ENCODE data around the gene DLK1.

Gene DLK1

DNA sequence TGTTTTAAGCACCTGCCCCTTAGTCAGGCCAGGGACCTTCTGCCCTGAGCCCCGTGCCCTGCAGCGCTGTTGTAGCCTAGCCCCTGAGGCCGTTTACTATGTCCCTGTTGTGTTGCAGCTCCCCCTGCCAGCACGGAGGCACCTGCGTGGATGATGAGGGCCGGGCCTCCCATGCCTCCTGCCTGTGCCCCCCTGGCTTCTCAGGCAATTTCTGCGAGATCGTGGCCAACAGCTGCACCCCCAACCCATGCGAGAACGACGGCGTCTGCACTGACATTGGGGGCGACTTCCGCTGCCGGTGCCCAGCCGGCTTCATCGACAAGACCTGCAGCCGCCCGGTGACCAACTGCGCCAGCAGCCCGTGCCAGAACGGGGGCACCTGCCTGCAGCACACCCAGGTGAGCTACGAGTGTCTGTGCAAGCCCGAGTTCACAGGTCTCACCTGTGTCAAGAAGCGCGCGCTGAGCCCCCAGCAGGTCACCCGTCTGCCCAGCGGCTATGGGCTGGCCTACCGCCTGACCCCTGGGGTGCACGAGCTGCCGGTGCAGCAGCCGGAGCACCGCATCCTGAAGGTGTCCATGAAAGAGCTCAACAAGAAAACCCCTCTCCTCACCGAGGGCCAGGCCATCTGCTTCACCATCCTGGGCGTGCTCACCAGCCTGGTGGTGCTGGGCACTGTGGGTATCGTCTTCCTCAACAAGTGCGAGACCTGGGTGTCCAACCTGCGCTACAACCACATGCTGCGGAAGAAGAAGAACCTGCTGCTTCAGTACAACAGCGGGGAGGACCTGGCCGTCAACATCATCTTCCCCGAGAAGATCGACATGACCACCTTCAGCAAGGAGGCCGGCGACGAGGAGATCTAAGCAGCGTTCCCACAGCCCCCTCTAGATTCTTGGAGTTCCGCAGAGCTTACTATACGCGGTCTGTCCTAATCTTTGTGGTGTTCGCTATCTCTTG is 7.6 kb downstream of the DLK1 start:
- DNase-seq = no peak

DNA sequence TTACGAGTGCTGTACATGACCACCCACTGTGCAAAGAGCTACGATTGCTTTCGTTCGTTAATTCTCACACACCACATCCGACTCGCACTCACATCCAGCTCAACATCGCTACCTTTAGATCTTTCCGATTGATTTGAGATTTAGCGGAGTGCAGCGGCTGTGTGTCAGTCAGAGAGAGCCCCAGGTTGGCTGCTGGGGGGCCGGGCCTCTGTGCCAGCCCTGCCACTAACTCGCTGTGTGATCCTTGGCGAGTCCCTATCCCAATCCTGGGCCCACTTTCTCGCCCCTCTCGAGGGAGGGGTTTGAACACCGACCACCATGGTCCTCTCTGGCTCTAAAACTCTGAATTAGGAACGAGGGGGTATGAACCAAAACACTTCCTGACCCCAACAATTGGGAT is 8.6 kb downstream of the DLK1 start:
- no peak for DNase-seq

DNA sequence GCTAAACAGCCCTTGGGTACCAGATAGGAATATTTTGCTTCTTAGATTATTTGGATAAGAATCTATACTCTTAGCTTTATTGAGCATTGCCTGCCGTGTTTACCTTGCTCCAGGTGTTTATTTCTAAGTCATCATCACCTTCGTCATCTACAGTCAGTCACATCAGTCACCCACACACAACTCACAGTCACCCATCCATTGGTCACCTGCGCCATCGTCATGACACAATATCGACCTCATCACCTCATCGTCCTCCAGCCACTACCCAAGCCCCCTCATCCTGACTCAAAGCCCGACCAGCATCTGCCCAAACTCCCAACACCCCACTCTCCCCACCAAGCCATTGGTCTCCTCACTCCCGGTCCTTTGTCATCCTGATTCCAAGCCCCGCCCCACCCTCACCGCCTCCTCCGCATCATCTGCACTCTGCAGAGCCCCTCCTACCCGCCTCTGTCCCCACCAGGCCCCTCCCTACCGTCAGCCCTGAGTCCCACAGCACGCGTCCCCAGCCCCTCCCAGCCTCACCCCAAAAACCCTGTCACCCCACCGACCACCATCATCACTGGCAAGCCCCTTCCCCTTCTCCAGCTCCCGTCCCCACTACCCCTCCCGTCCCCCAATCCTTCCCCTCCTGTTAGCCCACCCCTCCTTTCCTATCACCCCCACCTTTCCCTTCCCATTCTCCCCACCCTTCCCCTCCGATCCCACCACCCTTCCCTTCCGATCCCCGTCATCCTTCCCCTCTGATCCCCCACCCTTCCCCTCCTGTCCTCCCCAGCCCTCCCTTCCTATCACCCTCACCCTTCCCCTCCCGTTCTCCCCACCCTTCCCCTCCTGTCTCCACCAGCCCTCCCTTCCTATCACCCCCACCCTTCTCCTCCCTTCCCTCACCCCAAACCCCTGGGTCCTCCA is 9.8 kb downstream of the DLK1 start:
- DNase-seq = no peak

DNA sequence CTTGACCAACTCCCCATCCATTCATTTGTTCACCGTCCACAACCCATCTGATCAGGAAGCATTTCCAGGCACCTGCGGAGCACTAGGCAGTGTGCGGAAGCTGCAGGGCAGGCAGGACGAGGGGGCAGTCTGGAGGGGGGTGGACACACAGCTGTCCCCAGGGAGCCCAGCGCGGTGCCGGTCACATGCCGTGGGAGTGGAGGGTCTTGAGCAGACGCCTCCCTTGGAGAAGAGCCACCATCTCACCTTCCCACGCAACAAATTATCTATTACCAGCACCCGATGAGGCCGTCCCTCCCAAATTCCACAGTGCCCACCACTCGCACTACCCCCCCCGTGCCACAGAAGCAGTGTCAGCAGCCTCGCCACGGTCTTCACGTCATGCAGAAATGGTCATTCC is 10.8 kb downstream of the DLK1 start:
- no peak for DNase-seq

DNA sequence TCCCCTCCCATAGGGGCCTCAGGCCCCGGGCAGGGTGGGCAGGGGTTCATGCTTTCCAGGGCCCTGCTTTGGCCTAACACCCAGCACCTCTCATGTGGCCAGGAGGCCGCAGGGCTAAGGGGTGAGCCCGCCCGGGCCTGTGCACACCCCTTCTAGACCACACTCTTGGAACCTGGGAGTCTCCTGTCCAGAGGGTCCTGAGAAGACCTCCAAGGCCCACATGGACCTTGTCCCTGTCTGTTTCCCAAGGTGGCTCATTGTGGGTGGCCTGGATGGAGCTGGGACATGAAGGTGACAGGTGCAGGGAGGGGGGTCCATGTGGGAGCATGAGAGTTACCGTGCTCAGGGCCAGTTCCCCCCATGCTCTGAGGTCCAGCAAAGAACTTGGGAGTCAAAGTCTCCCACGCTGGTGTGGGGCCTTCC is 11.6 kb downstream of the DLK1 start:
- no peak for DNase-seq

DNA sequence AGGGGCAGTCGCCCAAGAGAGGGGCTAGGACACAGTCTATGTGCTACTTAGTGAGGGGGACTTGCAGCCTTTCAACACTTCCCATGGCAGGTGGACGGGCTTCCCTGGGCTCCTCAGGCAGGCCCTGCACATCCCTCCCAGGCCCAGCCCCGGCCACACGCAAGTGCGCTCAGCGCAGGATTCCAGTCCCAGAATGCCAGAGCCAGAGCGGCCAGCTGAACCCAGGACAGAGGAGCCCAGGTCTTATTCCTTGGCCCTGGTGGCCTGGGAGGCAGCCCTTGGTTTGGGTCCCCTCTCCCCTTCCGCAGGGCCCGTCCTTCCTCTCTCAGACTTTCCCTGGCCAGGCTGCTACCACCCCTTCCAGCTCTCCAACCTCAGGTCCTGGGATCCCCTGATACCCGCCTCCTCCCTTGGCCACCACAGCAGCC is 12.0 kb downstream of the DLK1 start:
- no peak for DNase-seq

DNA sequence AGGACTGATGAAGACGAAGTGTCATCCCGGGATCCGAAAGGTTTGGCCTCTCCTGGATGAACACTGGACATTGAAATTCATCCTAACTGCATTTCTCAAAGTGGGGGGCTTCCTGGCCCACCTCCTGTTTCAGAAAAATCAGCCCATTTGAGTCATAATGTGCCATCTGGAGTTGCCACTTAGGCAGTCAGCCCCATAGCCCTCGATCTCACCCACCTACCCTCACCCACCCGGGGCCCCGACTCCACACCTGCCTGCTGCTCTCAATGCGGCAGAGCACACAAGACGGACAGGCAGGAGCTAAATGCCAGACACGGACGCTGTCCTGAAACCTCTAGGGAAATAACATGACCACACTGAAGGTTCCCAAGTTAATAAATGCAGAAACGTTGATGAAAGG is 12.6 kb downstream of the DLK1 start:
- DNase-seq = no peak

DNA sequence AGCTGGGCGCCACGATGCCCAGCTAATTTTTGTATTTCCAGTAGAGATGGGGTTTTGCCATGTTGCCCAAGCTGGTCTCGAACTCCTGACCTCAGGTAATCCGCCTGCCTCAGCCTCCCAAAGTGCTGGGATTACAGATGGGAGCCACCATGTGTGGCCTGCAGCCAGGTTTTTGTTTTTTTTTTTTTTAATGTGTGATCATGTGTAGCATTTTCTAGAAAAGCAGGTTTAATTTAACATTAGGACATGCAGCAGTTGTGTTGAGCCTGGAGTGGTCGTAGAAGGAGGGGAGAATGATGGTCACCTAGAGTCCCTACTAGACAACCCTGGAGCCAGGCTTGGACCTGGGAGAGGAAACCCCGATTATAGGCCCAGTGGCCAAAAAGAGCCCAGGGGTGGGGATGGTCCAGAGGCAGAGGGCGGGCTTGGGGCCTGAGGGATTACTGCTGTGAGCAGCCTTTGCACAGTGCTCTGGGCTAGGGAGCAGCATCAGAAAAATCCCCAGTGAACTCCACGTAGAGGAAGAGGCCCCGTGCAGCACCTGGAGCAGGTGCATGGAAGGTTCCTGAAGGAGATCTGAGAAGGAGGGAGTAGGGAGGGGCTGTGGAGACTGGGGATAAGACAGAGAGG is 13.6 kb downstream of the DLK1 start:
- DNase-seq = no peak

DNA sequence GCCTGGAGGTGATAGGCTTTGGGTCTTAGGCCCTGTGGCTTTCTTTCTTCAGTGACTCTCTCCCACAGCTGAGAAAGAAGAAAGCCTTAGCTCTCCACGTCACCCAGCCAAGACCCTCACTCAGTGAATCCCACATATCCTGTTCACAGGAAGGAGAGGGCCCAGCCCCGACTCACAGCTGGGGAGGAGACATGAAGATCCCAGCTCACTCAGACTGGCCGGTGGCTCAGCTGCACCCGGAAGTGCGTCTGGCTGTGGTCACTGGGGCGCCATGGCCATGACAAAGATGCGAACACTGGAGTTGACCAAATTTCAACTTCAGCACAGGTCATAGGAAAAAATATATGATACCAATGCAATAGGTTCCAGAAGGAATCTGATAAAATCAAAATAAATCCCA is 14.2 kb downstream of the DLK1 start:
- DNase-seq = no peak

DNA sequence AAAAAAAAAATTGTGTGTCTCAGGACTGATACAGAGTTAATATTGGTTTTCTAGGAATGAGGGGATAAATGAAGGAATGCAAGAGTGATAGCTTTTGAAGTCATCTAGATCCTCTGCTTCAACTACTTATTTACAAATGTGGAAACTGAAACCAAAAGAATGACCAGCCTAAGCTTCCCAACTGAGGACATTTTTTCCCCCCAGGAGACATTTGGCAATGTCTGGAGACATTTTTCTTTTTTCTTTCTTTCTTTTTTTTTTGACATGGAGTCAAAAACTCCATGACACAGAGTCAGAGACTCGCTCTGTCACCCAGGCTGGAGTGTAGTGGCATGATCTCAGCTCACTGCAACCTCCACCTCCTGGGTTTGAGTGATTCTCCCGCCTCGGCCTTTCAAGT is 15.3 kb downstream of the DLK1 start:
- DNase-seq = no peak

DNA sequence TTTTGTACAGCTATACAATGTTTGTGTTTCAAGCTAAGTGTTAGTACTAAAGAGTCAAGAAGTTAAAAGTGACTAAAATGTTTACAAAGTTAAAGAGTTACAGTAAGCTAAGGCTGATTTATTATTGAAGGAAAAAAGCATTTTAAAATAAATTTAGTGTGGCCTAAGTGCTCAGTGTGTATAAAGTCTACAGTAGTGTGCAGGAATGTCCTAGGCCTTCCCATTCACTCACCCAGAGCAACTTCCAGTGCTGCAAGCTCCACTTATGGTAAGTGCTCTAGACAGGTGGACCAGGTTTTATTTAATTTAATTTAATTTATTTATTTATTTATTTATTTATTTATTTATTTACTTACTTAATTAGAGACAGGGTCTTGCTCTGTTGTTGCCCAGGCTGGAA is 19.6 kb downstream of the DLK1 start:
- DNase-seq = no peak

DNA sequence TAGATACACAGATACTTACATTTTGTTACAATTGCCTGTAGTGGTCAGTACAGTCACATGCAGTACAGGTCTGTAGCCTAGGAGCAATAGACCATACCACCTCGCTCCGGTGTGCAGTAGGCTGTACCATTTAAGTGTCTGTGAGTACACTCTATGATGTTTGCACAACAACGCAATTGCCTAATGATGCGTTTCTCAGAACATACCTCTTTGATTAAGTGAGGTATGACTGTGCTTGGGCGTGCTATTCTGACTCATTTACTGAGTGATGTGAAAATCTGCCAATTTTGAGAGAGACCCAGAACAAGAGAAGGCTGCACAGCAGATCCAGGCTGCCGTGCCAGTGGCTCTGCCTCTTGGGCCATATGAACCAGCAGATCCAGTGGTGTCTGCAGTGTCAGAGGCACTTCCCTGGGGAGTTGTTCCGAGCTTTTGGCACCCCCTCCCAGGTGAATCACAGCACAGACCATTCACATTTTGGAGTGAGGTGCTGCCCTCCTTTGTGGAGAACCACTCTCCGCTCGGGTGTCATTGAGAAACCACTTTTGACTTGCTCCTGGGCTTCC is 20.4 kb downstream of the DLK1 start:
- peak; percentile 75 for DNase-seq

DNA sequence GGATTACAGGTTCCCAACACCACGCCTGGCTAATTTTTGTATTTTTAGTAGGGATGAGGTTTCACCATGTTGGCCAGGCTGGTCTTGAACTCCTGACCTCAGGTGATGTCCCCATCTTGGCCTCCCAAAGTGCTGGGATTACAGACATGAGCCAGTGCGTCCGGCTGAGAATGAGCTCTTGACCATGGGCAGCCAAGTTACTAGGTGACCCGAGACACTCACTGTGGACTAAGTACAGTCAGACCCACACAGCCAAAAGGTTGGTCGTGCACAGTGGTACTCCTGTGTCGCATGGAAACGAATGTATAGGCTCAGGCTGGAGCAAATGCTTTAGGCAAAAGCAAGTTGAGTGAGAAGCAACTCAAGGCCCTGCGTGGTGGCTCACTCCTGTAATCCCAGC is 21.0 kb downstream of the DLK1 start:
- DNase-seq = no peak

DNA sequence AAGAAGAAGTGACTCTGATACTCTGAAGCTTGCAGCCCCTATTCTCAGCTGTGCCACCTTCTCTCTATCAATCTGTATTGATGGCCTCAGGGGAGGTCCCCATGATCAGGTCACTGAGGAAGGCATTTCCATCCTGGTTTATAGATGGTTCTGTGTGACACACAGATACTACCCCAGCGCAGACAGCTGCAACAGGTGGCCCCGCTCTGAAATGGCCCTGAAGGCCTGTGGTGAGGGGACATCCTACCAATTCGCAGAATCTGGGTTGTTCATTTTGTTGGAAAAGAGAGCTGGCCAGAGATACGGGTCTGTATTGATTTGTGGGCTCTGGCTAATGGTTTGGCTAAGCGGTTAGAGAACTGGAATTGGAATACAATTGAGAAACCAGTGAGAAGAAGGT is 21.7 kb downstream of the DLK1 start:
- DNase-seq = no peak

DNA sequence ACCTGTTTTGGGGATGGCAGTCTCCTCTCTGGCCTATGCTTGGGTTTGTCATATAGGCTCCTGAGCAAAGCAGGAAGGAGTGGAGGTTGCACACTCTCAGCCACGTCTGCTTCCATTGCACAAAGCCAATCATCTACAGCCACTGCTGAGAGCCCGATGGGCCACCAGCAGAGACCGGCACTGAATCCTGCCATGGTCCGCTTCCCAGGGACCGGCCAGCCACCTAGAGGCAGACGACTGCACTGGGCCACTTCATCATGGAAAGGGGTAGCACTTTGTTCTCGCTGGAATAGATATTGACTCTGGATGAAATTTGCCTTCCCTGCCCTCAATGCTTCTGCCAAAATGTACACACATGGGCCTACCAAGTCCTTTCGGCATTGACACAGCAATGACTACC is 22.3 kb downstream of the DLK1 start:
- no peak for DNase-seq

DNA sequence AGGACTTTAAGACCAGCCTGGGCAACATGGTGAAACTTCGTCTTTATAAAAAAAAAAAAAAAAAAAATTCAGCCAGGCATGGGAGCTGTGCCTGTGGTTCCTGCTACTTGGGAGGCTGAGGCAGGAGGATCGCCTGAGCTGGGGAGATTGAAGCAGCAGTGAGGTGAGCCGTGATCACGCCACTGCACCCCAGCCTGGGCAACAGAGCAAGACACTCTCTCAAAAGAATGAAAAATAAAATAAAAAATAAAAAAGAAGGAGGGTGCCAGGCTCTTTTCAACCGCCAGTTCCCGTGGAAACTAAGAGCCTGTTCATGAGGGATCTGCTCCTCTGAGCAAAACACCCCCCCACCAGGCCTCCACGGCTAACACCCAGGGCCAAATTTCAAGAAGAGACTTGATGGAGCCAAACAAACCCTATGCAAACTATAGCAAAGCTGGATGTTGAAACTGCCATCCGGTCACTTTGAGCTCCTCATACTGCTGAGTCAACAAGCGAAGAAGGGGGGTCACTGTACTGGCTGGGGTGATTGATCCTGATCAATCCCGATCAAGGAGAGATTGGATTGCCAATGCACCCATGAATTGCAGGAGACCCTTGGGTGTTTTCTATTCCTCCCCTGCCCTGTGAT is 23.4 kb downstream of the DLK1 start:
- DNase-seq = no peak

DNA sequence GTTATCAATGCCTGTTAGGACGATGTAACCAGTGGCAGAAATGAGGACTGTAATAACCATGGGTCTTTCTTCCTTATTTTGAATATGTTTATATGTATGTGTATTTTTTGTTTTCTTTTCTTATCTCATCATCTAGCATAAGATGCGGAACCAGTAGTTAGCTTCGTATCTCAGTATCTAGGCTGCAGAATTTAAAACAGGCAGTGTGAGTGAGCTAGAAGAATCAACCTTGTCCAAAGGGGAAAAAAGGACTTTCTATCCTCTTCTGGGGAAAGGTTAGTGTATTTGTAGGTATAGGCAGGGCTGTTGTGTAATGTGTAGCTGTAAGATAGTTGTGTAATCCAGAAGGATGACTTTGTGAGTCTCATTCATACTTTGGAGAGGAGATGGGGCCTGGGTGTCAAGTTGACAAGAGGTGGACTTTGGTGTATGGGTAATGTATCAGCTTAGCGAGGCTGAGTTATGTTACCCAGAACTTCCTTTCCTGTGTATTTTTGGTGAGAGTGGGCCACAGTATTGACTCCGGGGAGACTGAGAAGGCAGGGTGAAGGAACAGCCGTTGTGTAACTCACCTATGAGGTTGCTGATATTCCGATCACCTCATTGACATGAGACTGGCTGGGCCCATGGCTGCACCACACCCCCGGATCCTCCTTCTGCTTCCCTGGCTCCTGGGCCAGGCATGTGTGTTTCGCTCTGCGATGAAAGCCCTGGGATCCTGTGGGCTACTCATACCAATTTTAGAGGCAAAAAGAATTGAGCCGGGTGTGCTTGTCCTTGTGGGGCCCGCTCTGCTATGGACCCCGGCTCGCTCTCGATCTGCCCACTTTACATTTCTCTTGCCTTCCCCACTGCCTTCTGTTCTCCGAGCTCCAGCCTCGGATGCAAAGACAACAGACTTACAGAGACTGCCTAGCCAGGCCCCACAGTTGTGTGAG is 24.3 kb downstream of the DLK1 start:
- DNase-seq = no peak

DNA sequence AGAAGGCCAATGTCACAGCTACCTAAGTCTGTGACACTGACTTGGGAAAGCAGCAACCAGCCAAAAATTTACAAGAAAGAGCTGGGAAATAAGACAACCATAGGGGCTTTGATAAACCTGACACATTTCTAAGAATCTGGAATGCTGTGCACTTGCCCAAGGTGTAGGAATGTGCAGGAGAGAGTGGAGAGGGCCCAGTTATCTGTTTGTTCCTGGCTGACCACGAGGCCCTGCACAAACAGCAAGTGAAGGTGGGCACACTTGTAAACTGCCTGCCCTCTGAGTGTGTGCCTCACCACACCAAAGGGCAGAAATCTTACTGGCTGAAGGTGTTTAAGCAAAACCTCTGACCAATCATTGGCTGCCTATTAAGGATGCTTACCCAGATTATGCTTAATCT is 27.3 kb downstream of the DLK1 start:
- no peak for DNase-seq

DNA sequence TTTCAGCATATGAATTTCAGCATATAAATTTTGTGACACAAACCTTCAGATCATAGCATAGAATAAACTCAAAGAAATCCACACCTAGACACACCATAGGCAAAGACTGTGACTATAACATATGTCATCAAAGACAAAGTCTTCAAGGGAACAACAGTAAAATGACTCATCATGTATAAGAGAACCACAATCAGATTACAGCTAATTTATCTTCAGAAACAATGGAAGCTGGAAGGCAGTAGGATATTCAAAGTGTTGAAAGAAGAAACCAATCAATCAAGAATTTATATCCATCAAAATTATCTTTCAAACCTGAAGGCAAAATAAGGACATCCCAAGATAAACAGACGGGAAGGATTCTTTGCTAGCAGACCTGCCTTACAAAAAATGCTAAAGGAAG is 29.0 kb downstream of the DLK1 start:
- DNase-seq = no peak

DNA sequence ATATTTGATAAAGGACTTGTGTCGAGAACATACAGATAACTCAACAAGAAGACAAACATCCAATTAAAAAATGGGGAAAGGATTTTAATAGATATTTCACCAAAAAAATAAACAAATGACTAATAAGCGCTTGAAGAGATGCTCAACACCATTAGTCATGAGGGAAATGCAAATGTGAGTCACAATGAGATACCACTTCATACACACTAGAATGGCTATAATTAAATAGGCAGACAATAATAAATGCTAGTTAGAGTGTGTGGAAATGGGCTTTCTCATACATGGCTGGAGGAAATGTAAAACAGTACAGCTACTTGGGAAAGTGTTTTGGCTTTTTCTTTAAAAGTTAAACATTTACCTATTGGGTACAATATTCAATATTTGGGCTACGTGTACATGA is 34.8 kb downstream of the DLK1 start:
- DNase-seq = no peak

DNA sequence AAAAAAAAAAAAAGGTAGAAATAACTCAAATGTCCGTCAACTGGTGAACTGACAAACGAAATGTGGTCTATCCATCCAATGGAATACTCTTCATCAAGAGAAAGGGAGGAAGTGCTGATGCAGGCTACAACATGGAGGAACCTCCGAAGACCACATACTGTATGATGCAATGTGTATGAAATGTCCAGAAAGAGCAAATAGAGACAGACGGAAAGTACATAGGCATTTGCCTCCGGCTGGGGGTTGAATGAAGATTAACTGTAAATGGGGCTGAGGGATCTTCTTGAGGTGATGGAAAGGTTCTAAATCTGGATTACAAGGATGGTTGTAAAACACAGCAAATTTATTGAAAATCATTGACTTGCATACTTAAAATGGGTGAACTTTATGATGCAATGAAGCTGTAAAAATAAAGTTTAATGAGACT is 35.4 kb downstream of the DLK1 start:
- DNase-seq = no peak

Data from NCI-H2029 (cell line).